NCI-H1417 (cell line): ENCODE results near the gene FSTL3.
"Not testable (repeated sequence)": the region's sequence is repeated elsewhere in the genome, so short reads cannot be mapped to it uniquely, and the experiment has no call there.

ENCODE experiments used
- DNase-seq, 3 experiments: peaks; one replicate each; lab custom pipeline; 2025; lab: John Stamatoyannopoulos, UW

The FSTL3 gene

DNA sequence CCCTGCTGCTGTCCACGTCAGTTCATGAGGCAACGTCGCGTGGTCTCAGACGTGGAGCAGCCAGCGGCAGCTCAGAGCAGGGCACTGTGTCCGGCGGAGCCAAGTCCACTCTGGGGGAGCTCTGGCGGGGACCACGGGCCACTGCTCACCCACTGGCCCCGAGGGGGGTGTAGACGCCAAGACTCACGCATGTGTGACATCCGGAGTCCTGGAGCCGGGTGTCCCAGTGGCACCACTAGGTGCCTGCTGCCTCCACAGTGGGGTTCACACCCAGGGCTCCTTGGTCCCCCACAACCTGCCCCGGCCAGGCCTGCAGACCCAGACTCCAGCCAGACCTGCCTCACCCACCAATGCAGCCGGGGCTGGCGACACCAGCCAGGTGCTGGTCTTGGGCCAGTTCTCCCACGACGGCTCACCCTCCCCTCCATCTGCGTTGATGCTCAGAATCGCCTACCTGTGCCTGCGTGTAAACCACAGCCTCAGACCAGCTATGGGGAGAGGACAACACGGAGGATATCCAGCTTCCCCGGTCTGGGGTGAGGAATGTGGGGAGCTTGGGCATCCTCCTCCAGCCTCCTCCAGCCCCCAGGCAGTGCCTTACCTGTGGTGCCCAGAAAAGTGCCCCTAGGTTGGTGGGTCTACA lies 6.6 kb downstream of the FSTL3 start:
- no peak for DNase-seq

DNA sequence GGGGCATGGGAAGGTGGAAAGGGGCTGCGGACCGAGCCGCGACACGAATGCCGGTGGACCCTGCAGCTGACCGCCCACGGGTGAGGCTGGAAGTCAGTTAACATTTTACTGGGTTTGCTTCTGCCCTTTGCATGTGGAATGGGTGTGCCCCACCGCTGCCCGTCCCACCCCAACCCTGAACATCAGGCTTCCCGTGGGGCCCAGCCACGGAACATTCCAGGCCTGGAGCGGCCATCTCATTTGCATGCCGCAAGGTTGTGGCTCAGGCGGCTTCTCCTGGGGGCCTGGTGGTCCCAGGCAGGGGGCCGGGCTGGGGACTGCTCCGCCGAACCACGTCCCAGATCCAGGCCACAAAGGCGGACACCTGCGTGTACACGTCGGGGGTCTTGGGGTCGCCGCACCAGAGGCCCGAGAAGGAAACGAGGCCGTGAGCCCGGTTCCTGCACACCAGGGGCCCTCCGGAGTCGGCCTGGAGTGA lies 9.3 kb downstream of the FSTL3 start:
- no peak for DNase-seq

DNA sequence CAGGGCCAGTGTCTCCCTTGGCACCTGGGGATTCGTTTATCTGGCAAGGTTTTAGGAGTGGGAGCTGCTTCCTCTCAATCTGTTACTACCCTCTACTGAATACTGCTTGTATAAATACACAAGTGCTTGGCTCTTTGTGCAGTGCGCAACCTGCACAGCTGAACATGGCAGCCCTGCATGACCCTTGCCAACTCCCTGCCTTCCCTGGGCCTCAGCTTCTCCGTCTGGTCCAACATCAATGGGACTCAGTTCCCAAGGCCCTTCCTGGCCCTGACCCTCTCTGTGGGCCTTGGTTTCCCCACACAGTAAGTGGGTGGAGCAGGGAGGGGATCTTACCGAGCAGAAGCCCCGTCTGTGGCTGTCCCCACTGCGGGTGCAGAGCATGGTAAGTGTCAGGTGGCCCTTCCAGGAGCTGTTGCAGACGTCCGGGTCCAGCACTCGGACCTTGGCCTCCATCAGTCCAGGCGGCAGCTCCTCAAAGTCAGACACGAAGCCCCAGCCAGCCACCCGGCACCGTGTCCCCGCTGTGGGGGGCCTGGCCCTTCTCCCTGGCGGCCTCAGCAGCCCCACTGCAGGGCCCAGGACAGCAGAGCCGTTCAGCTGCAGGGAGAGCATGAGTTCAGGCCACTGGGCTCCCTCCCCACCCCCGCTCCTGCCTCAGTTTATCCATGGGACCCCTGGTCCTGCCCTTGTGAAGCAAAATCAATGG lies 10.6 kb downstream of the FSTL3 start:
- no peak for DNase-seq

DNA sequence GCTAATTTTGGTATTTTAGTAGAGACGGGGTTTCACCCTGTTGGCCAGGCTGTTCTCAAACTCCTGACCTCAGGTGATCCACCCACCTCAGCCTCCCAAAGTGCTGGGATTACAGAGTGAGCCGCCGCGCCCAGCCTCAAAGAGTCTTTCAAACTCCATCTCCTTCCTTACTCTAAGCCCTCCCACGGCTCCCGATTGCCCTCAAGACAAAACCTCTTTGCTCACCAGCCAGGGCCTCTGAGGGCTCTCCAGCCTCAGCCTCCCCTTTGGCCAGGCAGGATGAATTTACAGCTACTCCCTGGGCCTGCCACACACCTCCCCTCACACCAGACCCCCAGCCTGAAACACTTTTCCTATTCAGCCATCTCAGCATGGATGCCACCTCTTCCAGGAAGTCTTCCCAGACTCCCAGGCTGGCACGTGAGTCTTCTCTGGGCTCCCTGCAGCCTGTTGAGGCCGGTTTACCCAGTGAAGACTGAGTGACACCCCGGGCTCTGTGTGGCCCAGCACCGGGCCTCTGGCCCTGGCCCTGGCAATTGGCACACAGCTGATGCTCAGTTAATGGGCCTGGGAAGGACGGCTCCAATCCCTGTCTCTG lies 11.5 kb downstream of the FSTL3 start:
- DNase-seq = no peak

DNA sequence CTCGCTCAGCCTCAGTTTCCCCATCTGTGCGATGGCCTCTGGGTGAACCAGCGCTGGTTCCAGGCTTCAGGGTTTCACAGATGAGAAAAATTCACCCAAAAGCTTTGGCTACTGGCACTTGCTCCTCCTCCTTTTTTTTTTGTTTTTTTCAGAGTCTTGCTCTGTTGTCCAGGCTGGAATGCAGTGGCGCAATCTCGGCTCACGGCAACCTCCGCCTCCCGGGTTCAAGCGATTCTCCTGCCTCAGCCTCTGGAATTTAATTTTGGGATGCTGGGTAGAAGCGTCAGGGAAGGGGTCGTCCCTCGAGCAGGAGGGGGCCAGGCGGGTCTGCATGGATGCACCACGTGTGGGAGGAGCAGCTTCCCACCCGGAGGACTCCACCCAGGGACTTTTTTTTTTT lies 12.0 kb downstream of the FSTL3 start:
- no peak for DNase-seq

GRCh38 chr19:688992-689391 lies 12.8 kb downstream of the FSTL3 start:
- DNase-seq = no peak

- DNase-seq = no peak
These were observed 14.0 kb downstream of the FSTL3 start for GRCh38 chr19:690203-690602.

DNA sequence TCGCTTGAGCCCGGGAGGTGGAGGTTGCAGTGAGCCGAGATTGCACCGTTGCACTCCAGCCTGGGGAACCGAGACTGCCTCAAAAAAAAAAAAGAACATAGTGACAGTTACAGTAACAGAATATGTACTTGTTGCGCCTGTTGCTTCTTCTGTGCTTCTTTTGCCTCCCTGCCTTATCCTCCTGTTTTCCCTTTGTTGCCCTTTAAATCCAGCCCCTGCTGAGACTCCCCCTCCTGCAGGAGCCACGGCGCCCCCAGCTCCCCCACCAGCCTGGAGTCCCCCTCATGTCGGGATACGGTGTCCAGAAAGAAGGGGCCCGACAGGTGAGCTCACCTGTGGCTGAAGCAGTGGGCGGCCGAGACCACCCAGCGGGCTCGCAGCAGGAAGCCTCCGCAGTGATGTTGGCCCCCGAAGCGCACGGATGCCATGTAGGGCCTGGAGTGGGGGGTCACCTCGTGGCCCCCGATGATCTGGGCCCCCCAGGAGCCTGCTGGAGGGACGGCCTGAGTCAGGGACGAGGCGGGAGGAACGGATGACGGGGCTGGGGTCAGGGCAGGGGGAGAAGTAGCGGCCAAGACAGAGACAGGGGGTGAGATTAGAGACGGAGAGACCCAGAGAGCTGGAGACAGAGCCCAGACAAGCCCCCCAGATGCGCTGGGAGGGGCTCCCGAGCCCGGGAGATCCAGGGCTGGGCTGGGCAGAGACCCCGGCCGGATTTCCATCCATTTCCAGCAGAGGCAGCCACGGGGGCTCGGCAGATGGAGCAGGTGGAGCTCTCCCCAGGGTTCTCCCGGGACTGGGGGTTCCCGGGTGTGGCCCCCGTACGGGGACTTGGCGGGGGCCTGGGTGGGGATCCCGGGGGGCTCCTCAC lies 18.5 kb downstream of the FSTL3 start:
- DNase-seq = no peak

DNA sequence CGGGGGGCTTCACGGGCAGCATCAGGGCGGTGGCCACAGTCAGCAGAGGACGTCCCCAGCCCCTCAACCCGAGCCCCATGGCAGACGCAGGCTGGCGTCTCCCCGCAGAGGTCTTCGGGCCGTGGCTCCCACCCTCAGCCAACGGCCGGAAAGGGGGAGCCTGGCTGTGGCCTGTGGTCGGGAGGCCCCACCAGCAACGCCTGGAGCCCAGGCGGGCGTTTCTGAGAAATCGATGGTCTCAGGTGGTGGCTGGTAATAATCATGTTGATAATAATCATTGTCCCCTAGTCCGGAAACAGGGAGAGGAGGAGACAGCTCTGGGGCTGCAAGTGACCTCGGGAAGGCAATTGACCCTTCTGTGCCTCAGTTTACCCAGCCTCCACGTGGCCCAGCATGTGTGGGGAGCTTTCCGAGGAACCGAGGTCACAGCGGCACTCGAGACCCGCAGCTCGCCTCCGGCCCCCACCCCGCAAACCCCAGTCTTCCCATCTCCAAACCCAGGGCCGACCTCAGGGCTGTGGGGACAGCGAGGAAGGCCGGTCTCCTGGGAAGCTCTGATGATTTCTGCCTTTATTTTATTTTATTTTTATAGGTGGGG lies 19.3 kb downstream of the FSTL3 start, which contains the start of gene PRSS57:
Gene PRSS57 (minus strand): TSS at position 101 of the 598 bp plus-strand sequence. CDS start 22 bp downstream, at position 79.
- DNase-seq = no peak

- not testable (repeated sequence) for DNase-seq
These were observed 22.3 kb downstream of the FSTL3 start for GRCh38 chr19:698529-698928.

GRCh38 chr19:699885-700284 lies 23.7 kb downstream of the FSTL3 start:
- peak in 1 of 3 experiments; percentile 43 for DNase-seq

DNA sequence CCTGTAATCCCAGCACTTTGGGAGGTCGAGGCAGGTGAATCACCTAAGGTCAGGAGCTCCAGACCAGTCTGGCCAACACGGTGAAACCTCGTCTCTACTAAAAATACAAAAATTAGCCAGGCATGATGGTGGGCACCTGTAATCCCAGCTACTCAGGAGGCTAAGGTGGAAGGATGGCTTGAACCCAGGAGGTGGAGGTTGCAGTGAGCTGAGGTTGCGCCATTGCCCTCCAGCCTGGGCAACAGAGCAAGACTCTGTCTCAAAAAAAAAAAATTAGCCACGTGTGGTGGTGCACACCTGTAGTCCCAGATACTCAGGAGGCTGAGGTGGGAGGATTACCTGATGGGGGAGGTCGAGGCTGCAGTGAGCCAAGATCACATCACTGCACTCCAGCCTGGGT lies 26.7 kb downstream of the FSTL3 start:
- DNase-seq = not testable (repeated sequence)

- no peak for DNase-seq
These were observed 27.1 kb downstream of the FSTL3 start for GRCh38 chr19:703329-703650.

DNA sequence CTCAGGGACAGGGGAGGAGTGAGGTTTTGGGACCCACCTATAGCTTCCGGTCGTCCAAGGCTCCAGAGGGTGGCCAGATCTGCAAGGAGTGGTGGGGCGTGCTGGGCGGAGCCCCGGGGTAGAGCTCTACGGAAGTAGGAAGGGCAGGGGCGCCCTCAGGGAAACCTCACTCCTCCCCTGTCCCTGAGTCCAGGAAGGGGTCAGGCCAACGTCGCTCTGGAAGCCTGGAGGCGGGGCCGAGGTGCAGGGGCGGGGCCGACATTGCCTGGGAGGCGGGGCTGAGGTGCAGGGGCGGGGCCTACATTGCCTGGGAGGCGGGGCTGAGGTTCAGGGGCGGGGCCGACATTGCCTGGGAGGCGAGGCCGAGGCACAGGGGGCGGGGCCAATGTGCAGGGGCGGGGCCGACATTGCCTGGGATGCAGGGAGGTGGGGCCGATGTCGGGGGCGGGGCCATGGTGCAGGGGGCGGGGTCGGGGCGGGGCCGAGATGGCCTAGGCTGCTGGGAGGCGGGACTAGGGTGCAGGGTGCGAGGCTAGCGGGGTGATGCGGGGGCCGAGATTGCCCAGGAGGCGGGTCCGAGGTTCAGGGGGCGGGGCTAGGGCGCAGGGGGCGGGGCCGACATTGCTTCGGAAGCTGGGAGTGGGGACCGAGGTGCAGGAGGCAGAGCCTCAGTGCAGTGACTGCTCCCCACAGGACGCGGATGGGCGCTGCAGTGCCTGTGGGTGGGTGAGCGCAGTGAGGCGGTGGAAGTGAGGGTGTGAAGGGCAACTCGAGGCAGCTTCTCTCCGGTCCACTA lies 27.7 kb downstream of the FSTL3 start:
- DNase-seq = peak in 2 of 3 experiments; percentile 46 to 73

GRCh38 chr19:704447-704741 lies 28.2 kb downstream of the FSTL3 start:
- no peak for DNase-seq

- DNase-seq = peak in 2 of 3 experiments; percentile 62 to 67
These were observed 32.3 kb downstream of the FSTL3 start, which contains the start of gene PALM for GRCh38 chr19:708154-709143. PALM (plus strand) TSS chr19:708935; CDS start chr19:709147, 212 bp downstream.

DNA sequence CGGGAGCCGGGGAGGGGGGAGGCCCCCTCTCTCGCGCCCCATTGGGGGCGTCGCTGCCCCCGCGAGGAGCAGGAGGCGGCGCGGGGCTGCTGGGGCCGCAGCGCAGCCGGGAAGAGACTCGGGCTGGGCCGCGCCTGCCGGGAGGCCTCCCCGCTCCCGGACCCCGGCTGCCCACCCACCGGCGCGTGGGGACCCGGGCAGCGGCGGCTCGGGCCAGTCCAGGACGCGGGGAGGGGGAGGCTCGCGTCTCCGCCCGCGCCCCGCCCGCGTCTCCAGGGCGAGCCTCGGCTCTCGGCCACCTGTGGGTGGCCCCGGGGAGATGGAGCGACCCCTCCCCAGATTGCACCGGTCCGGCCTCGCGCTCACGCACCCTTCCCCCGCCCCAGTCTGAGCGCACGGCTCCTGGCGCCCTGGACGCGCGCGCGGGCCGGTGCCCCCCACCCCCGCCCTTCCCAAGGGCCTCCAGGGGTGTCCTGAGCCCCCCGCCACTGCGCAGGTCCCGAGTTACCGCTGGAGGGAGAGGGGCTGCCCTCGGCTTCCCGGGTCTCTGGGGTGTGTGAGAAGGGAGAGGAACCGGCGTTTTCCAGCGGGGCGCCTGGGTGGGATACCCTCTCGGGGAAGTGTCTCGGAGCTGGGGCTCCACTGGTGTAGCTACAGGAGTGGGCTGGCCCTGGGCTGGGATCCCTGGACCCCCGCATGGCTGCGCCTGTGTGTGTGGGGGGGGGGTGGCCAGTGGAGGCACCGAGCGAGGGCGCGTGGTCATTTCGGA lies 33.2 kb downstream of the FSTL3 start:
- peak in 2 of 3 experiments; percentile 57 to 61 for DNase-seq

- DNase-seq = no peak
These were observed 33.9 kb downstream of the FSTL3 start for GRCh38 chr19:709965-710571.

DNA sequence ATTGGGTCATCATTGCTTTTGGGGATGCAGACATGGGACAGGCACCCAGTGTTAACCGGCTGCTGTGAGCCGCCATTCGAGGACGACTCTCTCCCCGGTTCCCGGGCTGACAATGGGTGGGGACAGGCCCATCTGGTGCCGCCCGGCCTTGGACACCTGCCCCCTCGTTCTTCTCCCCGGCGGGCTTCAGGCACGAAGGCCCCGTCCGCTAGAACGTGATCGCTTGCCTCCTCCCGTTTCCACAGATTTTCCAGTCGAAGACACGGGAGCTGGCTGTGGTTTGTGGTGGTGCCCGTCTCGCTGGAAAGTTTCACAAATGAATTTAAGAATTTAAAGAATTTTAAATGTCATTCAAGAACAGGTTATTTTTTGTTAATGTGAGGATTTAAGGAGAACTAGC lies 34.6 kb downstream of the FSTL3 start:
- DNase-seq = no peak
